CD4-positive, alpha-beta T cell treated with Interferon alpha-2 for 1 hour (primary cell): Measurements from ENCODE around the gene TMEM187.

Experiments used
- DNase-seq, 2 donors: peaks; one replicate each; pipeline ENCODE4 v3.0.0-alpha.2; 2020 to 2022

The TMEM187 gene

GRCh38 chrX:154023276-154024000 lies 50.9 kb downstream of the TMEM187 start:
- DNase-seq, result no peak

DNA sequence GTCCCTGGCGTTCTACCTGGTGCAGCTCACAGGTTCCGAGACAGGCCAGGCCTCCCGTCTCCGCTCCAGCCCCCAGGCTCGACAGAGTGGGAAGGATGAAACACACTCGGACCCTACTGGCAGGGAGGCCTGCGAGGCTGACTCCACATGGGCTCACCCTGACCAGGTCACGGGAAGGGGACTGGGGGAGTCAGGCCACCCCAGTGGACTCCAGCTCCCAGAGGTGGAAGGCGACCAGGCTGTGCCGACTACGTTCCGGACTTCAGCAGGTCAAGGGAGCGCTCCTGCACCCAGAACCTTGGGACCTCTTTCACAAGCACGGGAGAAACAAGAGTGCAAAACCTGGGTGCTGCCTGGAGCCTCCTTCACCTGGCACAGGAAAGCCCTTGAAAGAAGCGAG lies 51.7 kb downstream of the TMEM187 start:
- no peak for DNase-seq

DNA sequence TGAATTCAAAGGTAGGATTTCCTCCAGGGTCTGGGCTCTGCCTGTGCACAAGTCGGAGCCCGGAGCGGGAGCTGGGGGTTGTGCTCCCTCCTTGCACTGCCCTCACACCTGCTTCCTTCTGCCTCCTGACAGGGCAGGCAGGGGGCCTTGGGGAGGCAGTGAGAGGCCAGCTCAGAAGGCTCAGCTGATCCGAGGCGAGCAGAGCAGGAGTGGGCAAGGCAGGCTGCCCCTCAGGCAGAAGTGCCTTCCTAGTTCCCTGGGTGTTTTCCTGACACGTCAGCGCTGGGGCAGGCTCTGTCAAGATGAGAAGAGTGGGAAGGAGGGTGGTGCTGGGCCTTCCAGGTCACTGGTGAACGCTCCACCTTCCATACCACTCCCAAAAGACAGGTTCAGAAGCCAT lies 52.7 kb downstream of the TMEM187 start:
- no peak for DNase-seq

GRCh38 chrX:154026136-154027021 lies 53.8 kb downstream of the TMEM187 start:
- no peak for DNase-seq

DNA sequence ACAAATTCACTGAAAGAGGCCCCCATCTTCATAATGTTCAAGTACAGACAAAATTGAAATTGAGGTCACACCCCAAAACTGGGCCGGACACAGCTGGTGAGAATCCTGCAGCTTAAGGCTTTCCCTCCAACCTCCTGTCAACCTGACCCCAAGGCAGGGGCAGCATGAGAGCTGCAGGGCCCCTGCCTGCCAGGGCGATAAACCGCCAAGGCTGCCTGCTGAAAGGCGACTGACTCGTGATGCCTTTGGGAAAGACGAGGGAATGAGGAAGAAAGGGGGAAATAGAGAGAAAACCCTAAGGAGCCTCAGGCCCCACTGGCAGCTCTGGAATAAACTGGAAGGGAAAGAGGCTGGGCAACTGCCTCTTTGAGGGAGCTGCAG lies 54.5 kb downstream of the TMEM187 start:
- no peak for DNase-seq

DNA sequence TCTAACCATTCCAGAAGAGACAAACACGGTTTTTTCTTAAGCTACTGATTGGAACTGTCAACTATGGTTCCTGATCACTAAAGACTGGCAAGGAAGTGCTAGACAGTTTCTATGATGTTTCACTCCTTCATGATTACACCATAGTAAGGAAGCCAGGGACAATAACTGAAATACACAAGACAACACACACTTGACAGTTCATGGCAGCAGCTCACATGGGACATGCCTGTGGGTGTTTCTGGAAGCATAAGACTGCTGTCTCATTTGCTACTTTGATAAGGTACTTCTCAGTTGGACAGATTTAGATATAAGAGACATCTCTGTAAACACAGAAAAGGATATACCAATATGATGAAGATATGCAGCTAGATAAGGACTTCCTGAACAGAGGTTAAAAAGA lies 55.4 kb downstream of the TMEM187 start:
- no peak for DNase-seq

DNA sequence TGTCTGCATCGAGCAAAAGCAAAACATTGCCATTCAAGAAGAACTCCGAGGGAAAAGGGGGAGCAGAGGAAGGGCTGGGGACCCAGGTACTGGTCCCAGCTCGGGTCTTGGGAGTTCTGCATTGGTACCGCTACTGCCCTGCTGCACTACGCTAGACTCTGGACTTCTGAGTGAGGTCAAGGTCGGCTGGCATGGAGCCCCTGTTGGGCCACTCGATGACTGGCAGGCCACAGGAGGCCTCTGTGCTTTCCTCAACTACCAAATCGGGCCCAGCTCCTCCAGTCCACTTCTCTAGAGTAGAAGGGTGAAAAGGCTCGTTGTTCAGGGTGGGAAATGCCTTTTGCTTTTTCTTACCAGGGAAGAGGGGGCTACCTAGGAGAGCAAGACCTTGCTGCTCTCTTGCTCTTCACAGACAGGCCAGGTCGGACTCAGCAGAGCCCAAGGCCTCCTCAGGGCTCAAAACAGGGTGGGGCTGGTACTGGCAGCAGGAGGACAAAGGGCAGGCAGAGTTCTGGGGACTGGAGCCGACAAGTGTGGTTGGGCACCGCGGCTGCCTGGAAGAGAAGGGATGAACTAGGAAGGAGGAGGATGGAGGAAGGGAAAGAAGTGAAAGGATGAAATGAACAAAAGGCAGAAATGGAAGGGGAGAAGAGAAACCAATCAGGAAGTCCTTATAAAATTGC lies 56.1 kb downstream of the TMEM187 start:
- DNase-seq, result no peak

DNA sequence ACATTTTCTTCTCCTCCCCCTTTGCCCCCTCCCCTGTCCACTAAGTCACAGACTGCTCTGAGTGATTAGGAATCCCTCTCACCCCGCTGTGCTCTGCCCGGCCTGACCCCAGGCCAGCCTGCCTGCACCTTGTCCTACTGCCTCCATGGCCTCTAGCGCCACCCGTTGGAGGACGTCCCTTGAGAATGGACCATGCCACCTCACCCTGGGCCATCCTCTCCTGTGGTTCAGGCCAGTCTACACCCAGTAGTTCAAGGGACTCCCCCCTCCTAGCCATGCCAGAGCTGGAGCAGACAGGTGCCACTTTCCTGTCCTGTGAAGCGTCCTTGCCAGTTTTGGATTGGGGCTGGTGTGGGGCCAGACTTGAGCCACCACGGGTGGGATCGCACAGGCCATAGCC lies 56.9 kb downstream of the TMEM187 start:
- no peak for DNase-seq

DNA sequence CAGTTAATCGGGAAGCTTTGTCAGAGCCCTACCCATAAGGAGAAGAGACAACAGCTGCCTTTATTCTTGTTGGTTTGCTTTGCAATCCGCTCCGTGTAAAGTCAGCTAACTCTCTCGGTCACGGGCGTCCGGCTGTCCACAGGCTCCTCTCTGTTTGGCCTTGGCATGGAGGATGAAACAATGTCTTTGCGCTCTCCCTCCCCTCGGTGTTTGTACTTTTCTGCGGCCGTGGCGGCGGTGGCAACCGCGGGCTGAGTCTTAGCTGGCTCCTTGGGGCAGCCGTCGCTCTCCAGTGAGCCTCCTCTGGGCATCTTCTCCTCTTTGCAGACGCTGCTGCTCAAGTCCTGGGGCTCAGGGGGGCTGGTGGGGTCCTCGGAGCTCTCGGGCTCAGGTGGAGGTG lies 57.7 kb downstream of the TMEM187 start:
- no peak for DNase-seq

GRCh38 chrX:154030715-154031305 lies 58.3 kb downstream of the TMEM187 start:
- no peak for DNase-seq

DNA sequence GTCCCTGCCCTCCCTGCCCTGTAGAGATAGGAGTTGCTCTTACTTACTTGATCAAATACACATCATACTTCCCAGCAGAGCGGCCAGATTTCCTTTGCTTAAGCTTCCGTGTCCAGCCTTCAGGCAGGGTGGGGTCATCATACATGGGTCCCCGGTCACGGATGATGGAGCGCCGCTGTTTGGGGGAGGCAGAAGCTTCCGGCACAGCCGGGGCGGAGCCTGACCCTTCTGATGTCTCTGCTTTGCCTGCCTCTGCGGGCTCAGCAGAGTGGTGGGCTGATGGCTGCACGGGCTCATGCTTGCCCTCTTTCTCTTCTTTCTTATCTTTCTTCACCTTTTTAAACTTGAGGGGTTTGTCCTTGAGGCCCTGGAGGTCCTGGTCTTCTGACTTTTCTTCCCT lies 59.6 kb downstream of the TMEM187 start:
- no peak for DNase-seq

GRCh38 chrX:154032653-154033052 lies 60.1 kb downstream of the TMEM187 start:
- DNase-seq, result no peak
